OCI-LY1 (cell line): ENCODE data around the gene INPP5A.
"Not testable (repeated sequence)": the region's sequence is repeated elsewhere in the genome, so short reads cannot be mapped to it uniquely, and the experiment has no call there.

Experiments
- H2AFZ ChIP-seq: fragments of 200-600 bp; sonication (generic), shearing (Covaris generic); 2 replicates; pipeline ENCODE4 v1.6.0; 2014; ENCODE audit warnings: antibody characterized with exemption, mild to moderate bottlenecking, low read length
- H3F3A ChIP-seq: fragments of 200-600 bp; sonication (generic), shearing (Covaris generic); 2 replicates; pipeline ENCODE4 v1.6.0; 2014; ENCODE audit warnings: mild to moderate bottlenecking, antibody characterized with exemption, low read length, moderate library complexity; ENCODE audit not compliant: insufficient read depth
- H3K27ac ChIP-seq: fragments of 200-600 bp; sonication (generic); 2 replicates; pipeline ENCODE4 v1.5.1; 2014; ENCODE audit warnings: low read length, mixed run types, mild to moderate bottlenecking, low read depth; ENCODE audit not compliant: poor library complexity, severe bottlenecking
- H3K27me3 ChIP-seq: fragments of 200-600 bp; sonication (generic); 2 replicates; pipeline ENCODE4 v1.6.0; 2014; ENCODE audit warnings: antibody characterized with exemption, mild to moderate bottlenecking, low read length, moderate library complexity; ENCODE audit not compliant: insufficient read depth
- H3K36me3 ChIP-seq: fragments of 200-600 bp; sonication (generic); 2 replicates; pipeline ENCODE4 v1.6.1; 2014; ENCODE audit warnings: mild to moderate bottlenecking, antibody characterized with exemption, low read length, moderate library complexity, mixed read lengths; ENCODE audit not compliant: insufficient read depth
- H3K4me1 ChIP-seq: fragments of 200-600 bp; sonication (generic); 2 replicates; pipeline ENCODE4 v1.5.1; 2014; ENCODE audit warnings: mild to moderate bottlenecking, low read length, moderate library complexity; ENCODE audit not compliant: insufficient read depth, severe bottlenecking
- H3K4me2 ChIP-seq: fragments of 200-600 bp; sonication (generic), shearing (Covaris generic); 2 replicates; pipeline ENCODE4 v1.6.1; 2014; ENCODE audit warnings: low read length
- H3K4me3 ChIP-seq: fragments of 200-600 bp; sonication (generic); 2 replicates; pipeline ENCODE4 v1.5.1; 2014; ENCODE audit warnings: low read length, low read depth, mild to moderate bottlenecking, mixed read lengths; ENCODE audit not compliant: poor library complexity, severe bottlenecking
- H3K79me2 ChIP-seq: fragments of 200-600 bp; shearing (Covaris generic); 2 replicates; pipeline ENCODE4 v1.6.1; 2016; ENCODE audit warnings: mixed run types, low read length, mixed read lengths; ENCODE audit not compliant: insufficient read depth
- H3K9ac ChIP-seq: fragments of 200-600 bp; sonication (generic), shearing (Covaris generic); 2 replicates; pipeline ENCODE4 v1.6.1; 2014; ENCODE audit warnings: mild to moderate bottlenecking, low read length, mixed read lengths
- H3K9me2 ChIP-seq: fragments of 200-600 bp; sonication (generic), shearing (Covaris generic); 2 replicates; pipeline ENCODE4 v1.6.1; 2014; ENCODE audit warnings: low read depth, mild to moderate bottlenecking, low read length, mixed read lengths
- H3K9me3 ChIP-seq: fragments of 200-600 bp; shearing (Covaris generic); 2 replicates; pipeline ENCODE4 v1.6.1; 2014; ENCODE audit warnings: low read length, mixed read lengths
- H4K20me1 ChIP-seq: fragments of 200-600 bp; sonication (generic), shearing (Covaris generic); 2 replicates; pipeline ENCODE4 v1.6.0; 2016; ENCODE audit warnings: mild to moderate bottlenecking, low read length; ENCODE audit not compliant: insufficient read depth
- CTCF ChIP-seq: fragments of 200-600 bp; sonication (generic), shearing (Covaris generic); IDR thresholded peaks from 2 replicates; pipeline ENCODE4 v1.5.1; 2017; ENCODE audit warnings: mild to moderate bottlenecking, antibody characterized with exemption, low read length, moderate library complexity, mixed read lengths
- EZH2 ChIP-seq: fragments of 200-600 bp; sonication (generic), shearing (Covaris generic); IDR thresholded peaks from 2 replicates; pipeline ENCODE4 v1.8.0; 2017; ENCODE audit warnings: borderline replicate concordance, mixed run types, mild to moderate bottlenecking, antibody characterized with exemption, low read length, moderate library complexity, mixed read lengths

INPP5A gene

GRCh38 chr10:132768346-132769248 is 231.0 kb downstream of the INPP5A start:
- Histone ChIP-seq H3K4me2 (no peak overlapping the region), H3K9me3 (no peaks in the 10 kb centered on the region), H3K27me3 (no peaks in the 10 kb centered on the region), H4K20me1 (no peaks in the 10 kb centered on the region), H3K9ac (no peak overlapping the region), H3K9me2 (no peaks in the 10 kb centered on the region), H3K4me3 (no peak overlapping the region), H3K27ac (no peak overlapping the region), H3F3A (no peaks in the 10 kb centered on the region), H3K4me1 (no peaks in the 10 kb centered on the region), H3K36me3 (no peaks in the 10 kb centered on the region), H3K79me2 (no peaks in the 10 kb centered on the region), H2AFZ (no peak overlapping the region)
- no peak for TF ChIP-seq EZH2
- no peak for TF ChIP-seq CTCF

GRCh38 chr10:132770061-132771021 is 232.8 kb downstream of the INPP5A start:
- Histone ChIP-seq H3K4me1 (no peaks in the 10 kb centered on the region), H3K9me2 (no peaks in the 10 kb centered on the region), H2AFZ (no peak overlapping the region), H3K4me2 (no peak overlapping the region), H3F3A (no peaks in the 10 kb centered on the region), H3K9me3 (no peaks in the 10 kb centered on the region), H3K27me3 (no peaks in the 10 kb centered on the region), H3K79me2 (no peaks in the 10 kb centered on the region), H3K27ac (no peak overlapping the region), H3K36me3 (no peaks in the 10 kb centered on the region), H3K4me3 (no peak overlapping the region), H4K20me1 (no peaks in the 10 kb centered on the region), H3K9ac (no peak overlapping the region)
- TF ChIP-seq CTCF (no peak), EZH2 (no peak)

GRCh38 chr10:132772816-132773215 is 235.2 kb downstream of the INPP5A start:
- H3K9me3 ChIP-seq, H4K20me1 ChIP-seq, H2AFZ ChIP-seq, H3K27ac ChIP-seq, H3K4me2 ChIP-seq, H3F3A ChIP-seq, H3K4me3 ChIP-seq, H3K9ac ChIP-seq, H3K27me3 ChIP-seq, H3K9me2 ChIP-seq, H3K4me1 ChIP-seq, H3K79me2 ChIP-seq, H3K36me3 ChIP-seq: not testable (repeated sequence)
